Fibroblast of lung (primary cell): ENCODE measurements around the gene ABCF2. TPM values are rescaled to one million over a fixed set of nuclear protein-coding genes. Genes with fewer than 3 reads are reported as not detected.

Source experiments
- DNase-seq, 2 donors: peaks; one replicate each; pipeline versions ENCODE4 v3.0.0 to v3.0.0-alpha.2; 2010; ENCODE audit warnings: low read depth in 2 of 2
- H2AFZ ChIP-seq: 2 replicates; pipeline ENCODE4 v1.5.1; 2012; ENCODE audit warnings: low read length, control low read depth, inconsistent platforms
- H3K27ac ChIP-seq: 2 replicates; pipeline ENCODE4 v1.5.1; 2011; ENCODE audit warnings: low read length, control low read depth; ENCODE audit not compliant: insufficient read depth
- H3K27me3 ChIP-seq: 2 replicates; pipeline ENCODE4 v1.5.1; 2011; ENCODE audit warnings: mild to moderate bottlenecking, low read length; ENCODE audit not compliant: control insufficient read depth, insufficient read depth
- H3K36me3 ChIP-seq: 2 replicates; pipeline ENCODE4 v1.5.1; 2011; ENCODE audit warnings: low read length; ENCODE audit not compliant: control insufficient read depth, insufficient read depth
- H3K4me1 ChIP-seq: 2 replicates; pipeline ENCODE4 v1.5.1; 2011; ENCODE audit warnings: low read length; ENCODE audit not compliant: control insufficient read depth, insufficient read depth; ENCODE audit errors: extremely low read depth
- H3K4me2 ChIP-seq: 2 replicates; pipeline ENCODE4 v1.5.1; 2011; ENCODE audit warnings: low read length, control low read depth; ENCODE audit not compliant: insufficient read depth; ENCODE audit errors: extremely low read depth
- H3K4me3 ChIP-seq, 4 experiments: fragments of 200-600 bp in 1 of 4; sonication (generic) in 1 of 4; replicated peaks in 1 of 4; 2 replicates each; pipeline ENCODE4 v1.5.1; 2011 to 2016; ENCODE audit warnings: low read length in 4 of 4, low read depth in 3 of 4, mild to moderate bottlenecking in 3 of 4, control low read depth in 2 of 4, inconsistent platforms in 1 of 4, mixed read lengths in 1 of 4; ENCODE audit not compliant: insufficient read depth in 1 of 4; ENCODE audit errors: control extremely low read depth in 1 of 4
- H3K79me2 ChIP-seq: 2 replicates; pipeline ENCODE4 v1.5.1; 2012; ENCODE audit warnings: mild to moderate bottlenecking, low read length, inconsistent platforms; ENCODE audit not compliant: control insufficient read depth, insufficient read depth
- H3K9ac ChIP-seq: 2 replicates; pipeline ENCODE4 v1.5.1; 2011; ENCODE audit warnings: mild to moderate bottlenecking, low read length, control low read depth; ENCODE audit not compliant: insufficient read depth
- H3K9me3 ChIP-seq: 2 replicates; pipeline ENCODE4 v1.5.1; 2012; ENCODE audit warnings: low read depth, low read length; ENCODE audit not compliant: control insufficient read depth, insufficient read depth
- H4K20me1 ChIP-seq: 2 replicates; pipeline ENCODE4 v1.5.1; 2011; ENCODE audit warnings: low read length; ENCODE audit not compliant: control insufficient read depth, insufficient read depth; ENCODE audit errors: extremely low read depth
- EZH2 ChIP-seq: IDR thresholded peaks from 2 replicates; pipeline ENCODE4 v1.5.1; 2012; ENCODE audit warnings: low read length, control low read depth, mild to moderate bottlenecking; ENCODE audit errors: missing control alignments
- polyA plus RNA-seq, 2 donors: library from polyadenylated mRNA; depleted of rRNA in 1 of 2; stranded (reverse) in 1 of 2; unstranded in 1 of 2; fragments of >200 nt; gene quantifications; 2 replicates each; pipeline ENCODE4 v1.2.1, GENCODE V29; 2011 to 2012; ENCODE audit warnings: missing spikeins in 1 of 2
- total RNA-seq: library from RNA; depleted of rRNA; stranded (reverse); fragments of >200 nt; gene quantifications from 2 replicates; pipeline ENCODE4 v1.2.1, GENCODE V29; 2014
- TF ChIP-seq, protein P1 (sequence below), 2 donors: IDR thresholded peaks in 1 of 2; conservative IDR thresholded peaks in 1 of 2; 1 replicate in 1 of 2; 2 replicates in 1 of 2; pipeline ENCODE4 v1.5.1; 2011 to 2012; ENCODE audit warnings: low read length in 2 of 2, control low read depth in 1 of 2, inconsistent platforms in 1 of 2, low read depth in 1 of 2, mild to moderate bottlenecking in 1 of 2

Gene ABCF2
- total and polyA plus RNA-seq, 2 donors (not counting 1 experiment from before 2014, with no cell fraction given): 41.6 to 46.4 TPM

DNA sequence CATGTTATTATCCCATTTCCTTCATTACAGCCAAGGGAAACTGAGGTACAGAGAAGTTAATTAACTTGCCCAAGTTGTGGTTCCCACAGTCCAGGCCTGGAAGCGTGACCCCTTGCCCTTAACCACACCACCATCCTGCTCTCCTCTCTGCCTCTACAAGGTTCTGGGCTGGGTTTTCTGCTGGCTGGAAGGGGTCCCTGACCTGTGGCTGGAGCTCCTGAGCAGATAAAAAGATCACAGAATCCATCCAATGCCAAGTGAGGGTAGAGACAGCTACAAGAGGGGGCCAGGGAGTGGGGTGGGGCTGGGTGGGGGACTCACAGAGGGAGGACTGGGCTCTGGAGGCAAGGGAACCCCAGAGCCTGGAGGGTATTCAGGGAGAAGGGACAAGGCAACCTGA, 49.7 kb downstream of the ABCF2 start:
- H3K36me3 ChIP-seq: no peaks in the 10 kb centered on the region
- no peaks in the 10 kb centered on the region for H3K9me3 ChIP-seq
- DNase-seq: no peak
- H3K4me2 ChIP-seq: no peak overlapping the region
- no peak overlapping the region for H3K9ac ChIP-seq
- no peaks in the 10 kb centered on the region for H3K4me1 ChIP-seq
- H3K4me3 ChIP-seq: no peak overlapping the region
- no peaks in the 10 kb centered on the region for H4K20me1 ChIP-seq
- H2AFZ ChIP-seq: no peak overlapping the region
- TF ChIP-seq EZH2: no peak
- TF ChIP-seq, protein P1, sequence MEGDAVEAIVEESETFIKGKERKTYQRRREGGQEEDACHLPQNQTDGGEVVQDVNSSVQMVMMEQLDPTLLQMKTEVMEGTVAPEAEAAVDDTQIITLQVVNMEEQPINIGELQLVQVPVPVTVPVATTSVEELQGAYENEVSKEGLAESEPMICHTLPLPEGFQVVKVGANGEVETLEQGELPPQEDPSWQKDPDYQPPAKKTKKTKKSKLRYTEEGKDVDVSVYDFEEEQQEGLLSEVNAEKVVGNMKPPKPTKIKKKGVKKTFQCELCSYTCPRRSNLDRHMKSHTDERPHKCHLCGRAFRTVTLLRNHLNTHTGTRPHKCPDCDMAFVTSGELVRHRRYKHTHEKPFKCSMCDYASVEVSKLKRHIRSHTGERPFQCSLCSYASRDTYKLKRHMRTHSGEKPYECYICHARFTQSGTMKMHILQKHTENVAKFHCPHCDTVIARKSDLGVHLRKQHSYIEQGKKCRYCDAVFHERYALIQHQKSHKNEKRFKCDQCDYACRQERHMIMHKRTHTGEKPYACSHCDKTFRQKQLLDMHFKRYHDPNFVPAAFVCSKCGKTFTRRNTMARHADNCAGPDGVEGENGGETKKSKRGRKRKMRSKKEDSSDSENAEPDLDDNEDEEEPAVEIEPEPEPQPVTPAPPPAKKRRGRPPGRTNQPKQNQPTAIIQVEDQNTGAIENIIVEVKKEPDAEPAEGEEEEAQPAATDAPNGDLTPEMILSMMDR (conservative IDR thresholded peaks at IDR 0.05 in 1 of 2, IDR thresholded peaks at IDR 0.05 in 1 of 2; ENCODE audit: low read depth in 1 of 2, low read length in 2 of 2): no peak
- H3K27ac ChIP-seq: no peak overlapping the region
- no peaks in the 10 kb centered on the region for H3K79me2 ChIP-seq
- peaks cover 13% of the 10 kb centered on the region for H3K27me3 ChIP-seq

DNA sequence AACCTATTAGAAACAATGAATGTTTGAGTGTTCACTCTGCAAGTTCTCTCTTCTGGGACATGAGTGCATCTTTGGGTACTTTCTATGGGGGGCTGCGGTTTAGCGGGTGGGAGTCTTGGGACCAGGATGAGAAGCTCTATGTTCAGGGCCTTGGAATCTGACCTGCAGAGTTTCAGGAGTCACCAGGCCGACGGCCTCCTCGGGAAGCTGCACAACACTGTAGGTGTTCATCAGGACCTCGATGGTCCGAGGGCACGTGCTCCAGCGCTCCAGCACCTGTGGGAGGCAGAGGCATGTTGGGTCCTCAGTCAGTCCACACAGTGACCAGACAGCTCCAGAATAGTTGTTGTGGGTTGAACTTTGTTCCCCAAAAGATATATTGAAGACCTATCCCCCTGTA, 50.6 kb downstream of the ABCF2 start:
- TF ChIP-seq EZH2: no peak

DNA sequence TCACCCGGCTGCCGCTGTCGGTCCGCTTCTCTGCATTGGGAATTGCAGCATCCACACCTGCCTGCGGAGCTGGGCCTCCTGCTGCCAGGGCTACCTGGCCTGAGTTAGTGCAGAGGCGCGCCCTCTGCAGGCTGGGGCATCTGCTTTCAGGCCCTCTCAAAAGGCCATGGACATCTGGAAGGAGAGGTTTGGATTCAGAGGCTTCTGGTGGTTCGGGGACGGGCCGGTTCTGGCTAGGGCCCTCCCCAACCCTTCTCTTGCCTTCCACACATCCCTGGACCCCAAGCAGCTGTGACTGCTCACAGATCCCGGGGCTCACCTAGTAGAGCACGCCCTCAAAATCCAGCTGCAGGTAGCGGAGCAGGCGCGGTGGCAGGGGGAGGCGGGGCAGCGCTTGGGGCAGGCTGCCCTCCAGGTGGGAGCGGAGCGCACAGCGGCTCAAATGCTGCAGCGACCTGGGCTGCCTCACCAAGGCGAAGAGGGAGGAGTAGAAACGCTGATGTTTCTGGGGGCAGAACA, 51.2 kb downstream of the ABCF2 start:
- H3K9ac ChIP-seq: no peak overlapping the region
- peaks cover 10% of the 10 kb centered on the region for H3K27me3 ChIP-seq
- H3K9me3 ChIP-seq: no peaks in the 10 kb centered on the region
- H4K20me1 ChIP-seq: no peaks in the 10 kb centered on the region
- H3K4me3 ChIP-seq: no peak overlapping the region
- TF ChIP-seq, protein P1 (conservative IDR thresholded peaks at IDR 0.05 in 1 of 2, IDR thresholded peaks at IDR 0.05 in 1 of 2; ENCODE audit: low read depth in 1 of 2, low read length in 2 of 2): no peak
- no peak for TF ChIP-seq EZH2
- H3K79me2 ChIP-seq: no peaks in the 10 kb centered on the region
- no peaks in the 10 kb centered on the region for H3K36me3 ChIP-seq
- H2AFZ ChIP-seq: no peak overlapping the region
- no peak overlapping the region for H3K27ac ChIP-seq
- DNase-seq: no peak
- H3K4me2 ChIP-seq: no peak overlapping the region
- H3K4me1 ChIP-seq: no peaks in the 10 kb centered on the region

More for the DNA sequence above, 50.6 kb downstream of the ABCF2 start:
- H3K4me3 ChIP-seq: no peak overlapping the region
- no peak overlapping the region for H2AFZ ChIP-seq
- no peak overlapping the region for H3K27ac ChIP-seq
- no peaks in the 10 kb centered on the region for H4K20me1 ChIP-seq
- H3K36me3 ChIP-seq: no peaks in the 10 kb centered on the region
- peaks cover 13% of the 10 kb centered on the region for H3K27me3 ChIP-seq
- H3K9me3 ChIP-seq: no peaks in the 10 kb centered on the region
- no peak overlapping the region for H3K4me2 ChIP-seq
- no peaks in the 10 kb centered on the region for H3K4me1 ChIP-seq
- no peak overlapping the region for H3K9ac ChIP-seq
- no peak for DNase-seq
- no peaks in the 10 kb centered on the region for H3K79me2 ChIP-seq
